GM23338 (cell line): Measurements from ENCODE around the gene PLD1.

Source experiments
- CREB1 ChIP-seq: fragments of 250-450 bp; sonication (Bioruptor Pico); IDR thresholded peaks from 2 replicates; pipeline ENCODE4 v1.5.0; 2020; ENCODE audit warnings: low read depth, mild to moderate bottlenecking, moderate library complexity
- EZH2 ChIP-seq: fragments of 200-600 bp; sonication (generic); IDR thresholded peaks from one replicate; pipeline ENCODE4 v1.8.0; 2017; ENCODE audit warnings: antibody characterized with exemption, mild to moderate bottlenecking, low read depth; ENCODE audit not compliant: unreplicated experiment
- EZH2phosphoT487 ChIP-seq: fragments of 200-600 bp; sonication (generic); IDR thresholded peaks from one replicate; pipeline ENCODE4 v1.8.1; 2018; ENCODE audit warnings: antibody characterized with exemption; ENCODE audit not compliant: unreplicated experiment
- JUNB ChIP-seq: IDR thresholded peaks from one replicate; pipeline ENCODE4 v1.6.1; 2016; ENCODE audit warnings: antibody characterized with exemption; ENCODE audit not compliant: unreplicated experiment
- NANOG ChIP-seq: IDR thresholded peaks from 2 replicates; pipeline ENCODE4 v1.6.1; 2016; ENCODE audit warnings: antibody characterized with exemption, borderline replicate concordance
- POLR2AphosphoS5 ChIP-seq: IDR thresholded peaks from 2 replicates; pipeline ENCODE4 v1.6.1; 2016; ENCODE audit warnings: antibody characterized with exemption, low read depth
- STAT1 ChIP-seq: IDR thresholded peaks from one replicate; pipeline ENCODE4 v1.6.1; 2016; ENCODE audit warnings: antibody characterized with exemption; ENCODE audit not compliant: unreplicated experiment
- ZNF331 ChIP-seq: fragments of 250-450 bp; sonication (Bioruptor Pico); IDR thresholded peaks from 2 replicates; pipeline ENCODE4 v1.5.0; 2020; ENCODE audit warnings: low read depth, mild to moderate bottlenecking, moderate library complexity
- TF ChIP-seq, protein P1 (sequence below), 2 experiments: fragments of 200-600 bp in 1 of 2; sonication (generic) in 1 of 2; conservative IDR thresholded peaks; 2 replicates each; pipeline versions ENCODE4 v1.5.1 to v1.6.1; 2016 to 2017; ENCODE audit warnings: antibody characterized with exemption in 2 of 2, low read depth in 2 of 2, mild to moderate bottlenecking in 2 of 2, moderate library complexity in 1 of 2
- TF ChIP-seq, protein P2 (sequence below): IDR thresholded peaks from one replicate; pipeline ENCODE4 v1.6.1; 2018; ENCODE audit warnings: antibody characterized with exemption; ENCODE audit not compliant: unreplicated experiment
- TF ChIP-seq, protein P3 (sequence below): fragments of 250-450 bp; sonication (Bioruptor Pico); IDR thresholded peaks from 2 replicates; pipeline ENCODE4 v1.5.0; 2020; ENCODE audit warnings: mild to moderate bottlenecking, moderate library complexity

DNA sequence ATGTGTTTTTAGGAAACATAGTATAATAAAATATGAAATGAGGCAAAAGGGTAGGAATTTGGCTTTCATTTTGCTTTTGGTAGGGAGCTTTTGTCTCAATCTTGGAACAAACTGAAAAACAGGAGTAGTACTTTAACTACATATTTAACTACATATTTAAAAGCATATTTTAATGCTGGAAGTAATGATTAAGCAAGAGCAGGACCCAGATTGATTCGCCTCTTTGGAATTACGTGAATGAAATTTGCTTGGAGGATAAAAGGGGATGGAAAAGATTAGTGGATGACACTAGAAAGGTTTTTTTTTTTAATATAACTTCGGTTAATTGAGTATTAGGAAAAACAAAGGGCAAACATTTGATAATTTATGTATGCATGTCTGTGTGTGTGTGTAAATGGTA is 21.7 kb upstream of the PLD1 start:
- TF ChIP-seq, protein P1, sequence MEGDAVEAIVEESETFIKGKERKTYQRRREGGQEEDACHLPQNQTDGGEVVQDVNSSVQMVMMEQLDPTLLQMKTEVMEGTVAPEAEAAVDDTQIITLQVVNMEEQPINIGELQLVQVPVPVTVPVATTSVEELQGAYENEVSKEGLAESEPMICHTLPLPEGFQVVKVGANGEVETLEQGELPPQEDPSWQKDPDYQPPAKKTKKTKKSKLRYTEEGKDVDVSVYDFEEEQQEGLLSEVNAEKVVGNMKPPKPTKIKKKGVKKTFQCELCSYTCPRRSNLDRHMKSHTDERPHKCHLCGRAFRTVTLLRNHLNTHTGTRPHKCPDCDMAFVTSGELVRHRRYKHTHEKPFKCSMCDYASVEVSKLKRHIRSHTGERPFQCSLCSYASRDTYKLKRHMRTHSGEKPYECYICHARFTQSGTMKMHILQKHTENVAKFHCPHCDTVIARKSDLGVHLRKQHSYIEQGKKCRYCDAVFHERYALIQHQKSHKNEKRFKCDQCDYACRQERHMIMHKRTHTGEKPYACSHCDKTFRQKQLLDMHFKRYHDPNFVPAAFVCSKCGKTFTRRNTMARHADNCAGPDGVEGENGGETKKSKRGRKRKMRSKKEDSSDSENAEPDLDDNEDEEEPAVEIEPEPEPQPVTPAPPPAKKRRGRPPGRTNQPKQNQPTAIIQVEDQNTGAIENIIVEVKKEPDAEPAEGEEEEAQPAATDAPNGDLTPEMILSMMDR (conservative IDR thresholded peaks at IDR 0.05; ENCODE audit: low read depth in 2 of 2), result no peak
- TF ChIP-seq POLR2AphosphoS5 (no peak), STAT1 (no peak), EZH2 (no peak), JUNB (no peak), CREB1 (CRISPR knock-in tag) (no peak), EZH2phosphoT487 (no peak), NANOG (no peak), ZNF331 (no peak)
- TF ChIP-seq, protein P2, sequence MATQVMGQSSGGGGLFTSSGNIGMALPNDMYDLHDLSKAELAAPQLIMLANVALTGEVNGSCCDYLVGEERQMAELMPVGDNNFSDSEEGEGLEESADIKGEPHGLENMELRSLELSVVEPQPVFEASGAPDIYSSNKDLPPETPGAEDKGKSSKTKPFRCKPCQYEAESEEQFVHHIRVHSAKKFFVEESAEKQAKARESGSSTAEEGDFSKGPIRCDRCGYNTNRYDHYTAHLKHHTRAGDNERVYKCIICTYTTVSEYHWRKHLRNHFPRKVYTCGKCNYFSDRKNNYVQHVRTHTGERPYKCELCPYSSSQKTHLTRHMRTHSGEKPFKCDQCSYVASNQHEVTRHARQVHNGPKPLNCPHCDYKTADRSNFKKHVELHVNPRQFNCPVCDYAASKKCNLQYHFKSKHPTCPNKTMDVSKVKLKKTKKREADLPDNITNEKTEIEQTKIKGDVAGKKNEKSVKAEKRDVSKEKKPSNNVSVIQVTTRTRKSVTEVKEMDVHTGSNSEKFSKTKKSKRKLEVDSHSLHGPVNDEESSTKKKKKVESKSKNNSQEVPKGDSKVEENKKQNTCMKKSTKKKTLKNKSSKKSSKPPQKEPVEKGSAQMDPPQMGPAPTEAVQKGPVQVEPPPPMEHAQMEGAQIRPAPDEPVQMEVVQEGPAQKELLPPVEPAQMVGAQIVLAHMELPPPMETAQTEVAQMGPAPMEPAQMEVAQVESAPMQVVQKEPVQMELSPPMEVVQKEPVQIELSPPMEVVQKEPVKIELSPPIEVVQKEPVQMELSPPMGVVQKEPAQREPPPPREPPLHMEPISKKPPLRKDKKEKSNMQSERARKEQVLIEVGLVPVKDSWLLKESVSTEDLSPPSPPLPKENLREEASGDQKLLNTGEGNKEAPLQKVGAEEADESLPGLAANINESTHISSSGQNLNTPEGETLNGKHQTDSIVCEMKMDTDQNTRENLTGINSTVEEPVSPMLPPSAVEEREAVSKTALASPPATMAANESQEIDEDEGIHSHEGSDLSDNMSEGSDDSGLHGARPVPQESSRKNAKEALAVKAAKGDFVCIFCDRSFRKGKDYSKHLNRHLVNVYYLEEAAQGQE, result no peak
- TF ChIP-seq, protein P3, sequence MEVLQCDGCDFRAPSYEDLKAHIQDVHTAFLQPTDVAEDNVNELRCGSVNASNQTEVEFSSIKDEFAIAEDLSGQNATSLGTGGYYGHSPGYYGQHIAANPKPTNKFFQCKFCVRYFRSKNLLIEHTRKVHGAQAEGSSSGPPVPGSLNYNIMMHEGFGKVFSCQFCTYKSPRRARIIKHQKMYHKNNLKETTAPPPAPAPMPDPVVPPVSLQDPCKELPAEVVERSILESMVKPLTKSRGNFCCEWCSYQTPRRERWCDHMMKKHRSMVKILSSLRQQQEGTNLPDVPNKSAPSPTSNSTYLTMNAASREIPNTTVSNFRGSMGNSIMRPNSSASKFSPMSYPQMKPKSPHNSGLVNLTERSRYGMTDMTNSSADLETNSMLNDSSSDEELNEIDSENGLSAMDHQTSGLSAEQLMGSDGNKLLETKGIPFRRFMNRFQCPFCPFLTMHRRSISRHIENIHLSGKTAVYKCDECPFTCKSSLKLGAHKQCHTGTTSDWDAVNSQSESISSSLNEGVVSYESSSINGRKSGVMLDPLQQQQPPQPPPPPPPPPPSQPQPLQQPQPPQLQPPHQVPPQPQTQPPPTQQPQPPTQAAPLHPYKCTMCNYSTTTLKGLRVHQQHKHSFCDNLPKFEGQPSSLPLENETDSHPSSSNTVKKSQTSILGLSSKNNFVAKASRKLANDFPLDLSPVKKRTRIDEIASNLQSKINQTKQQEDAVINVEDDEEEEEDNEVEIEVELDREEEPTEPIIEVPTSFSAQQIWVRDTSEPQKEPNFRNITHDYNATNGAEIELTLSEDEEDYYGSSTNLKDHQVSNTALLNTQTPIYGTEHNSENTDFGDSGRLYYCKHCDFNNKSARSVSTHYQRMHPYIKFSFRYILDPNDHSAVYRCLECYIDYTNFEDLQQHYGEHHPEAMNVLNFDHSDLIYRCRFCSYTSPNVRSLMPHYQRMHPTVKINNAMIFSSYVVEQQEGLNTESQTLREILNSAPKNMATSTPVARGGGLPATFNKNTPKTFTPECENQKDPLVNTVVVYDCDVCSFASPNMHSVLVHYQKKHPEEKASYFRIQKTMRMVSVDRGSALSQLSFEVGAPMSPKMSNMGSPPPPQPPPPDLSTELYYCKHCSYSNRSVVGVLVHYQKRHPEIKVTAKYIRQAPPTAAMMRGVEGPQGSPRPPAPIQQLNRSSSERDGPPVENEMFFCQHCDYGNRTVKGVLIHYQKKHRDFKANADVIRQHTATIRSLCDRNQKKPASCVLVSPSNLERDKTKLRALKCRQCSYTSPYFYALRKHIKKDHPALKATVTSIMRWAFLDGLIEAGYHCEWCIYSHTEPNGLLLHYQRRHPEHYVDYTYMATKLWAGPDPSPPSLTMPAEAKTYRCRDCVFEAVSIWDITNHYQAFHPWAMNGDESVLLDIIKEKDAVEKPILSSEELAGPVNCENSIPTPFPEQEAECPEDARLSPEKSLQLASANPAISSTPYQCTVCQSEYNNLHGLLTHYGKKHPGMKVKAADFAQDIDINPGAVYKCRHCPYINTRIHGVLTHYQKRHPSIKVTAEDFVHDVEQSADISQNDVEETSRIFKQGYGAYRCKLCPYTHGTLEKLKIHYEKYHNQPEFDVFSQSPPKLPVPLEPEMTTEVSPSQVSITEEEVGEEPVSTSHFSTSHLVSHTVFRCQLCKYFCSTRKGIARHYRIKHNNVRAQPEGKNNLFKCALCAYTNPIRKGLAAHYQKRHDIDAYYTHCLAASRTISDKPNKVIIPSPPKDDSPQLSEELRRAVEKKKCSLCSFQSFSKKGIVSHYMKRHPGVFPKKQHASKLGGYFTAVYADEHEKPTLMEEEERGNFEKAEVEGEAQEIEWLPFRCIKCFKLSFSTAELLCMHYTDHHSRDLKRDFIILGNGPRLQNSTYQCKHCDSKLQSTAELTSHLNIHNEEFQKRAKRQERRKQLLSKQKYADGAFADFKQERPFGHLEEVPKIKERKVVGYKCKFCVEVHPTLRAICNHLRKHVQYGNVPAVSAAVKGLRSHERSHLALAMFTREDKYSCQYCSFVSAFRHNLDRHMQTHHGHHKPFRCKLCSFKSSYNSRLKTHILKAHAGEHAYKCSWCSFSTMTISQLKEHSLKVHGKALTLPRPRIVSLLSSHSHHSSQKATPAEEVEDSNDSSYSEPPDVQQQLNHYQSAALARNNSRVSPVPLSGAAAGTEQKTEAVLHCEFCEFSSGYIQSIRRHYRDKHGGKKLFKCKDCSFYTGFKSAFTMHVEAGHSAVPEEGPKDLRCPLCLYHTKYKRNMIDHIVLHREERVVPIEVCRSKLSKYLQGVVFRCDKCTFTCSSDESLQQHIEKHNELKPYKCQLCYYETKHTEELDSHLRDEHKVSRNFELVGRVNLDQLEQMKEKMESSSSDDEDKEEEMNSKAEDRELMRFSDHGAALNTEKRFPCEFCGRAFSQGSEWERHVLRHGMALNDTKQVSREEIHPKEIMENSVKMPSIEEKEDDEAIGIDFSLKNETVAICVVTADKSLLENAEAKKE (CRISPR knock-in tag), result no peak
